Neuronal stem cell (in vitro differentiated cells): Measurements from ENCODE around the gene TUSC2.

Experiments used
- DNase-seq: peaks from one replicate; pipeline ENCODE4 v3.0.0-alpha.2; 2013; ENCODE audit warnings: low spot score
- H2AFZ ChIP-seq: one replicate; pipeline ENCODE4 v1.6.1; 2013; ENCODE audit warnings: mild to moderate bottlenecking, low read length, inconsistent platforms
- H2AK5ac ChIP-seq: 2 replicates; pipeline ENCODE4 v1.6.1; 2013; ENCODE audit warnings: low read depth, mild to moderate bottlenecking, inconsistent platforms, low read length, moderate library complexity, mixed read lengths
- H2BK120ac ChIP-seq: 2 replicates; pipeline ENCODE4 v1.6.1; 2013; ENCODE audit warnings: low read depth, mild to moderate bottlenecking, inconsistent platforms, low read length, moderate library complexity, mixed read lengths
- H2BK12ac ChIP-seq: one replicate; pipeline ENCODE4 v1.6.1; 2013; ENCODE audit warnings: low read length, inconsistent platforms
- H2BK15ac ChIP-seq: 2 replicates; pipeline ENCODE4 v1.6.1; 2013; ENCODE audit warnings: mild to moderate bottlenecking, low read length, inconsistent platforms, mixed read lengths
- H2BK5ac ChIP-seq: one replicate; pipeline ENCODE4 v1.6.1; 2013; ENCODE audit warnings: inconsistent platforms, mild to moderate bottlenecking, low read length, moderate library complexity
- H3K14ac ChIP-seq: one replicate; pipeline ENCODE4 v1.6.1; 2013; ENCODE audit warnings: low read length, inconsistent platforms
- H3K18ac ChIP-seq: 2 replicates; pipeline ENCODE4 v1.6.1; 2013; ENCODE audit warnings: low read length, inconsistent platforms
- H3K23ac ChIP-seq: 2 replicates; pipeline ENCODE4 v1.6.1; 2013; ENCODE audit warnings: low read depth, mild to moderate bottlenecking, mixed read lengths, low read length, inconsistent platforms; ENCODE audit not compliant: poor library complexity
- H3K27ac ChIP-seq: replicated peaks from 3 replicates; pipeline ENCODE4 v1.5.1; 2013; ENCODE audit warnings: low read length, inconsistent platforms
- H3K27me3 ChIP-seq, 3 experiments: 2 replicates each; pipeline ENCODE4 v1.6.1; 2013; ENCODE audit warnings: low read length in 3 of 3, mild to moderate bottlenecking in 2 of 3, inconsistent platforms in 1 of 3, low read depth in 1 of 3, mixed read lengths in 1 of 3, moderate library complexity in 1 of 3; ENCODE audit not compliant: control insufficient read depth in 3 of 3, insufficient read depth in 3 of 3
- H3K36me3 ChIP-seq, 2 donors: replicated peaks in 1 of 2; 2 replicates each; pipeline ENCODE4 v1.6.1; 2013; ENCODE audit warnings: low read length in 2 of 2; ENCODE audit not compliant: control insufficient read depth in 2 of 2, insufficient read depth in 2 of 2
- H3K4ac ChIP-seq: 2 replicates; pipeline ENCODE4 v1.6.1; 2013; ENCODE audit warnings: inconsistent platforms, mild to moderate bottlenecking, low read length, moderate library complexity
- H3K4me1 ChIP-seq, 2 donors: 1 replicate in 1 of 2; 2 replicates in 1 of 2; pipeline ENCODE4 v1.6.1; 2013; ENCODE audit warnings: low read length in 2 of 2, low read depth in 1 of 2; ENCODE audit not compliant: control insufficient read depth in 2 of 2, insufficient read depth in 1 of 2
- H3K4me2 ChIP-seq: one replicate; pipeline ENCODE4 v1.6.1; 2013; ENCODE audit warnings: mild to moderate bottlenecking, low read length, inconsistent platforms; ENCODE audit not compliant: insufficient read depth, poor library complexity, severe bottlenecking
- H3K4me3 ChIP-seq, 2 donors: 2 replicates each; pipeline ENCODE4 v1.5.1; 2013; ENCODE audit warnings: low read length in 2 of 2, mild to moderate bottlenecking in 2 of 2, inconsistent platforms in 1 of 2, moderate library complexity in 1 of 2
- H3K79me1 ChIP-seq: one replicate; pipeline ENCODE4 v1.6.1; 2013; ENCODE audit warnings: low read depth, mild to moderate bottlenecking, inconsistent platforms, low read length, moderate library complexity
- H3K9ac ChIP-seq: one replicate; pipeline ENCODE4 v1.6.1; 2013; ENCODE audit warnings: mild to moderate bottlenecking, low read depth, low read length, inconsistent platforms; ENCODE audit not compliant: poor library complexity
- H3K9me3 ChIP-seq, 2 donors: replicated peaks in 1 of 2; 2 replicates each; pipeline versions ENCODE3 to v1.6.1; 2013; ENCODE audit warnings: low read length in 2 of 2, mild to moderate bottlenecking in 2 of 2, inconsistent platforms in 1 of 2, low read depth in 1 of 2, mixed read lengths in 1 of 2, moderate library complexity in 1 of 2; ENCODE audit not compliant: control insufficient read depth in 2 of 2, insufficient read depth in 1 of 2
- H4K8ac ChIP-seq: one replicate; pipeline ENCODE4 v1.6.1; 2013; ENCODE audit warnings: low read depth, mild to moderate bottlenecking, inconsistent platforms, low read length, moderate library complexity
- H4K91ac ChIP-seq: one replicate; pipeline ENCODE4 v1.6.1; 2013; ENCODE audit warnings: low read length, low read depth, mild to moderate bottlenecking, inconsistent platforms; ENCODE audit not compliant: poor library complexity
- WGBS, 2 donors: extraction: QIAGEN DNeasy Blood & Tissue Kit; methylation state at CpG; one replicate each; pipeline ENCODE4 v1.1.7; 2013; ENCODE audit warnings: missing lambda C conversion rate in 2 of 2, mixed read lengths in 1 of 2; ENCODE audit not compliant: insufficient read length in 2 of 2, insufficient replicate concordance in 1 of 2; ENCODE audit errors: extremely low coverage in 2 of 2; 5-methylcytosine and 5-hydroxymethylcytosine counted together

Gene TUSC2

DNA sequence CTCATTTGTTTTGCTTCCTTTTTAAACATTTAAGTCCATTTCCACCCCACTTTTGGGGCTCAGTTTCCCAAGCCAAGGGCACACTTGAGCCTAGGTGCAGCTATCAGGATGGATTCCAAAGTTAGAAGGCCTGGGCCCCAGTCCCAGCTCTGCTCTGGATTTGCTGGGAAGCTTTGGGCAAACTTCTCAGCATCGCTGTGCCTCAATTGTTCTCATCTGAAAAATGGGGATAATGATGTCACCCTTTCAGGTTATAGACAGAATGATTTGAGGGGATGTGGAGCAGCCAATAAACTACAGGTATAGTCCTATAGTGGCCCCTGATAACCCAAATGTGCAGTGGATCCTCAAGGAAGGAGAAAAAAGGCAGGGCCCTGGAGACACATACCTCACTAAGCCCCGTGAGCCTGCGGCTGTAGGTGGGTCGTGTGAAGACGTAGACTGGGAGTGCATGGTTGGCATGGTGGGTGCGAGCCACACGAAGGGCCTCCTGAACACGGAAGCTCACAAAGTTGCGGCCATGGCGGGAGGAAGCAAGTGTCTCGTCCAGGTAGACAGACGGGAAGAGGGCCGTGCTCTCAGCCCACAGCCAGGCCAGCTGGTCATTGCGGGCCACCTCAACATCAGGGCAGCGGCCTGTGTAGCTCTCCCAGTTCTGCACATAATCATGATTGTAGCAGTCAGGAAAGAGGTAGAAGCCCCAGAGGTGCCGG, 8.7 kb downstream of the TUSC2 start:
- Histone ChIP-seq H2AK5ac (no peak overlapping the region), H3K4ac (no peak overlapping the region), H2BK15ac (no peak overlapping the region), H3K9ac (no peak overlapping the region), H3K4me1 (peaks cover 27 to 38% of the 10 kb centered on the region in 2 donors), H3K9me3 (peaks cover 0 to 4% of the 10 kb centered on the region in 2 donors), H2BK5ac (no peak overlapping the region), H3K4me3 (peak overlapping the region; percentile 12 to 61), H3K14ac (no peak overlapping the region), H3K4me2 (no peak overlapping the region), H3K79me1 (peaks cover 37% of the 10 kb centered on the region), H2BK120ac (no peak overlapping the region), H3K36me3 (peaks cover 50 to 64% of the 10 kb centered on the region in 2 donors), H2AFZ (no peak overlapping the region), H3K23ac (no peak overlapping the region), H3K27me3 (no peaks in the 10 kb centered on the region), H3K18ac (no peak overlapping the region), H3K27ac (no peak overlapping the region), H2BK12ac (no peak overlapping the region), H4K91ac (no peak overlapping the region), H4K8ac (no peak overlapping the region)
- WGBS, 2 donors = no CpG with 5 or more reads among the region's 16 CpGs
- DNase-seq = no peak

DNA sequence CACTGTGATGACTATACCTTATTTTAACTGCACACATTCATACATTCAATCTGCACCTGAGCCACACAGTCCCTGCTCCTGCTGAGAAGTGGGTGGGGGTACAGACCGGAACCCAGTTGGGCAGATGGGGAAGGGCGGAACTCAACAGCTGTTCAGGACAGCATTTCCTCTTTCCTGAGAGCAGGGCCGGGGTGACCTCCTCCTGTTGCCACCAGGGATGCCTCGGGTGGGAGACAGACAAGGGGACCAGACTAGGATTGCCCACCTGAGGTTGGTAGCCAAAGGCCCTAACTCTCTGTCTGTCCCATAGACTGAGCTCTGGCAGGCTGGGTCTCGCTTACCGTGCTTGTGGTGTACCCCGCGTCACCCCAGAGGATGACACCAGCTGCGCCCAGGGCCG, 9.4 kb downstream of the TUSC2 start:
- Histone ChIP-seq H3K4me3 (no peak overlapping the region), H3K79me1 (peaks cover 34% of the 10 kb centered on the region), H3K4me1 (peaks cover 24 to 35% of the 10 kb centered on the region in 2 donors)

DNA sequence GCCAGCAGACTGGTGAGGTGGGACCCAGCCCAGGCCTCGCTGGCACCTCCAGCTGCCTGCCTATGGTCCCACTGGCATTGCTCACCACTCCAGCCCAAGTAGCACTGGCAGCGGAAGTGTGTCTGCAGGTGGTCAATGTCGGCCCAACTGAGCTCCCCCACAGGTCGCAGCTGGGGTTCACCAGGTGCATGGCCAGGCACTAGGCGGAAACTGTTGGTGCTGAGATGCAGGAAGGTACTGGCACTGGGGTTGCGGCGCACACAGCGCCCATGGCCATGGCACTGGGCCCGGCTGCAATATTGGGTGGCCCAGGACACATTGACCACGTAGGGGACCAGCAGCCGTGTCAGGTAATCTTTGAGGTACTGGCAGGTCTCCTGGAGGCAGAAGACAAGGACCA, 9.9 kb downstream of the TUSC2 start:
- H3K14ac ChIP-seq = no peak overlapping the region
- WGBS, 2 donors = no CpG with 5 or more reads among the region's 11 CpGs
- H2AK5ac ChIP-seq = no peak overlapping the region
- peak overlapping the region; percentile 39 for H3K18ac ChIP-seq
- no peak overlapping the region for H3K4ac ChIP-seq
- peak overlapping the region; percentile 84 for H4K8ac ChIP-seq
- no peak overlapping the region for H3K9ac ChIP-seq
- H2BK5ac ChIP-seq = no peak overlapping the region
- no peak overlapping the region for H2BK12ac ChIP-seq
- H3K4me2 ChIP-seq = no peak overlapping the region
- peaks cover 34% of the 10 kb centered on the region for H3K79me1 ChIP-seq
- no peak overlapping the region for H2AFZ ChIP-seq
- H3K27me3 ChIP-seq = no peaks in the 10 kb centered on the region
- peaks cover 47 to 58% of the 10 kb centered on the region in 2 donors for H3K36me3 ChIP-seq
- no peak overlapping the region for H2BK15ac ChIP-seq
- H3K4me1 ChIP-seq = peaks cover 21 to 35% of the 10 kb centered on the region in 2 donors
- H2BK120ac ChIP-seq = no peak overlapping the region
- no peak for DNase-seq
- peaks cover 0 to 4% of the 10 kb centered on the region in 2 donors for H3K9me3 ChIP-seq
- peak overlapping the region; percentile 3 for H3K23ac ChIP-seq
- H4K91ac ChIP-seq = no peak overlapping the region
- no peak overlapping the region for H3K4me3 ChIP-seq
- H3K27ac ChIP-seq = no peak overlapping the region

More for the DNA sequence above, 9.4 kb downstream of the TUSC2 start:
- H2BK15ac ChIP-seq = no peak overlapping the region
- H3K14ac ChIP-seq = no peak overlapping the region
- no CpG with 5 or more reads among the region's 10 CpGs for WGBS, 2 donors
- no peak overlapping the region for H2BK12ac ChIP-seq
- no peak overlapping the region for H2BK5ac ChIP-seq
- H4K8ac ChIP-seq = no peak overlapping the region
- H3K9me3 ChIP-seq = peaks cover 0 to 4% of the 10 kb centered on the region in 2 donors
- H3K36me3 ChIP-seq = peaks cover 47 to 58% of the 10 kb centered on the region in 2 donors
- no peak overlapping the region for H3K18ac ChIP-seq
- H3K27me3 ChIP-seq = no peaks in the 10 kb centered on the region
- H3K9ac ChIP-seq = peak overlapping the region; percentile 25
- peak overlapping the region; percentile 57 for H2AK5ac ChIP-seq
- H4K91ac ChIP-seq = no peak overlapping the region
- H3K4ac ChIP-seq = no peak overlapping the region
- H2BK120ac ChIP-seq = no peak overlapping the region
- H3K4me2 ChIP-seq = no peak overlapping the region
- no peak overlapping the region for H2AFZ ChIP-seq
- no peak overlapping the region for H3K27ac ChIP-seq
- no peak for DNase-seq
- peak overlapping the region; percentile 32 for H3K23ac ChIP-seq

DNA sequence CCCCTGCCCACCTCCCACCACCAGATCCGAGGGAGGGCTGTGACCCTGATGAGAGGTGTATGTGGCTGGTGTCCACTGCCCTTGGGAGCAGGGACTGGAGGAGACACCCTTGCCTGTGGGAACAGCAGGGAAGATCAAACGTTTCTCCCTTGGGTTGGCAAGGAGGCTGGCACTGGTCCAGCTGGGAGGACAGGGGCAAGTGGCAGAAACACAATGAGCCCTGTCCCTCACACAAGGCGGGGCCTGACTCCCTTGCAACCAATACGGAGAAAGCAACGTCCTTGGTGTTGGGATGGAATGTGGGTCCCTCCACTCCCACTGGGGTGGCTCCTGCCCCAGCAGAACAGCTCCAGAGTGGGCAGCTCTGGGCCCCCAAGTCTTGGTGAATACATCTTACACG, 10.7 kb downstream of the TUSC2 start:
- Histone ChIP-seq H2AFZ (no peak overlapping the region), H4K8ac (no peak overlapping the region), H3K9ac (no peak overlapping the region), H4K91ac (no peak overlapping the region), H3K27me3 (no peaks in the 10 kb centered on the region), H3K36me3 (peaks cover 47 to 58% of the 10 kb centered on the region in 2 donors), H2BK15ac (no peak overlapping the region), H3K4me3 (no peak overlapping the region), H2BK5ac (peak overlapping the region; percentile 60), H2BK120ac (no peak overlapping the region), H3K27ac (no peak overlapping the region), H2AK5ac (no peak overlapping the region), H3K4ac (no peak overlapping the region), H2BK12ac (peak overlapping the region; percentile 92), H3K23ac (peak overlapping the region; percentile 59), H3K9me3 (peaks cover 0 to 4% of the 10 kb centered on the region in 2 donors), H3K4me1 (peaks cover 18 to 27% of the 10 kb centered on the region in 2 donors), H3K79me1 (peaks cover 34% of the 10 kb centered on the region), H3K4me2 (peak overlapping the region; percentile 4), H3K18ac (no peak overlapping the region), H3K14ac (no peak overlapping the region)
- no CpG with 5 or more reads among the region's 6 CpGs for WGBS, 2 donors
- no peak for DNase-seq
